Measurements from ENCODE around the gene RAD51B. TPM values are rescaled to one million over a fixed set of nuclear protein-coding genes. Genes with fewer than 3 reads are reported as not detected.

The RAD51B gene
- polyA plus RNA-seq, 1 donor (not counting 4 experiments of a cell fraction or from before 2014, with no cell fraction given) = 13.3 TPM

GRCh38 chr14:67815573-67816225 lies 3.9 kb upstream of the RAD51B start:
- H3K9me3 ChIP-seq (ENCODE audit: control insufficient read depth, low read depth, low read length) = no peaks in the 10 kb centered on the region
- H3K4me2 ChIP-seq (ENCODE audit: control insufficient read depth, extremely low read depth, insufficient read depth, low read depth, low read length) = peak overlapping the region; percentile 89
- peaks cover 17% of the 10 kb centered on the region for H3K4me1 ChIP-seq (ENCODE audit: control insufficient read depth, extremely low read depth, insufficient read depth, low read length)
- peak overlapping the region; percentile 81 for H3K27ac ChIP-seq (ENCODE audit: control insufficient read depth, insufficient read depth, low read length)
- H3K9ac ChIP-seq (ENCODE audit: control insufficient read depth, extremely low read depth, insufficient read depth, low read length) = peak overlapping the region; percentile 88
- no peak for DNase-seq (ENCODE audit: low read depth, low spot score)
- H3K36me3 ChIP-seq (ENCODE audit: control insufficient read depth in 2 of 2, extremely low read depth in 1 of 2, insufficient read depth in 2 of 2, low read length in 2 of 2) = peaks cover 0 to 2% of the 10 kb centered on the region in 2 experiments
- H3K4me3 ChIP-seq (ENCODE audit: control insufficient read depth in 2 of 3, extremely low read depth in 1 of 3, insufficient read depth in 2 of 3, low read depth in 1 of 3, low read length in 3 of 3) = peak overlapping the region; percentile 59 to 92 (median 88)
- peak; percentile 13 for FAIRE-seq
- no peaks in the 10 kb centered on the region for H3K27me3 ChIP-seq (ENCODE audit: control insufficient read depth, extremely low read depth, insufficient read depth, low read length)
- dilution Hi-C loops (cut with MboI; ENCODE audit: extremely low pct_ligation_motif_present, low sequenced_read_pairs) = no loop called here
- no peaks in the 10 kb centered on the region for H3K9me1 ChIP-seq (ENCODE audit: control insufficient read depth, extremely low read depth, insufficient read depth, low read length)
- no peaks in the 10 kb centered on the region for H4K20me1 ChIP-seq (ENCODE audit: control insufficient read depth, extremely low read depth, insufficient read depth, low read length)
- H3K79me2 ChIP-seq (ENCODE audit: control insufficient read depth, insufficient read depth, low read length) = peaks cover 12% of the 10 kb centered on the region
- TF ChIP-seq CTCF (optimal IDR thresholded peaks at IDR 0.05 in 1 of 3, IDR thresholded peaks at IDR 0.05 in 1 of 3, conservative IDR thresholded peaks at IDR 0.05 in 1 of 3; ENCODE audit: extremely low read depth in 1 of 3, insufficient read depth in 2 of 3, low read length in 3 of 3) (no peak), EZH2 (IDR thresholded peaks at IDR 0.05; ENCODE audit: low read length) (no peak)
- H2AFZ ChIP-seq (ENCODE audit: control insufficient read depth, low read length) = peak overlapping the region; percentile 95

DNA sequence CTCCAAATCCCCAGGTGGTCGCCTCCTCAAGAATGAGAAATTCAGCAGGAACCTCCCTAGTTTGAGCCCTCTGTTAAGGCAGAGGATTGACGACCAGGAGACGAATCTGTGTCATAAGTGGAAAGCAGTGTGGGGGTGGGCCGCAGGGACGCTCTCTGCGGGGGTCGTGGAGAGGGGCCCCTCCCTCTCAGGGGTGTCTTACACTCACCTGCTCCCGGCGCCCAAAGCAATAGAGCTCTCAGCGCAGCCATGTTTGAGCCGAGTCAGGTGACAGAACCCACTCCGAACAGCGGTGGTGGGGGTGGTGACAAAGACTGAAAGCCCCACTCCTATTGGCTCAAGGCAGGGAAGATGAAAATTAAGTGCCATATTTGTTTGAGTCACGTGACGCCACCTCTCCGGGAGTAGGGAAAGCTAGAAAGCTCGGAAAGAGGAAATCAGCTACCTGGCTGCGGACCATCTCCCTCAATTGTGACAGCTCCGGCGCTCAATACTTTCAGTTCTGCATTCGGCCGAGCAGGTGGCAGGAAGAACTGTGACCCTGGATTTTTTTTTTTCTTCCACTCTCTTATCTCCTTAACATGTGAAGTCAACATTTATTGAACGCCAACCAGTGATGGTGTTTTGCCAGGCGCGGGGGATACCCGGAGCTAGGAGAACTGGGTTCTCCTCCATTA lies 3.1 kb upstream of the RAD51B start, which contains the start of gene ZFYVE26:
ZFYVE26 (minus strand) TSS at position 265 of the 677 bp plus-strand sequence. CDS start 627 bp downstream, outside the sequence.
- H3K9me3 ChIP-seq (ENCODE audit: control insufficient read depth, low read depth, low read length) = no peaks in the 10 kb centered on the region

More for the DNA sequence above, 3.1 kb upstream of the RAD51B start, which contains the start of gene ZFYVE26:
- peak within 1 kb of the TSS; percentile 59 to 92 (median 88) for H3K4me3 ChIP-seq (ENCODE audit: control insufficient read depth in 2 of 3, extremely low read depth in 1 of 3, insufficient read depth in 2 of 3, low read depth in 1 of 3, low read length in 3 of 3)
- peaks cover 12% of the 10 kb centered on the region for H3K79me2 ChIP-seq (ENCODE audit: control insufficient read depth, insufficient read depth, low read length)
- no peaks in the 10 kb centered on the region for H3K27me3 ChIP-seq (ENCODE audit: control insufficient read depth, extremely low read depth, insufficient read depth, low read length)
- H4K20me1 ChIP-seq (ENCODE audit: control insufficient read depth, extremely low read depth, insufficient read depth, low read length) = no peaks in the 10 kb centered on the region
- H2AFZ ChIP-seq (ENCODE audit: control insufficient read depth, low read length) = peak within 1 kb of the TSS; percentile 95
- no peaks in the 10 kb centered on the region for H3K36me3 ChIP-seq (ENCODE audit: control insufficient read depth in 2 of 2, extremely low read depth in 1 of 2, insufficient read depth in 2 of 2, low read length in 2 of 2)
- H3K9ac ChIP-seq (ENCODE audit: control insufficient read depth, extremely low read depth, insufficient read depth, low read length) = peak within 1 kb of the TSS; percentile 88
- FAIRE-seq (peak; percentile 78), DNase-seq (ENCODE audit: low read depth, low spot score) (peak; percentile 62)
- peak within 1 kb of the TSS; percentile 81 for H3K27ac ChIP-seq (ENCODE audit: control insufficient read depth, insufficient read depth, low read length)
- no peaks in the 10 kb centered on the region for H3K9me1 ChIP-seq (ENCODE audit: control insufficient read depth, extremely low read depth, insufficient read depth, low read length)
- peaks cover 21% of the 10 kb centered on the region for H3K4me1 ChIP-seq (ENCODE audit: control insufficient read depth, extremely low read depth, insufficient read depth, low read length)
- peak within 1 kb of the TSS; percentile 89 for H3K4me2 ChIP-seq (ENCODE audit: control insufficient read depth, extremely low read depth, insufficient read depth, low read depth, low read length)
- TF ChIP-seq CTCF (optimal IDR thresholded peaks at IDR 0.05 in 1 of 3, IDR thresholded peaks at IDR 0.05 in 1 of 3, conservative IDR thresholded peaks at IDR 0.05 in 1 of 3; ENCODE audit: extremely low read depth in 1 of 3, insufficient read depth in 2 of 3, low read length in 3 of 3) (no peak), EZH2 (IDR thresholded peaks at IDR 0.05; ENCODE audit: low read length) (no peak)
- dilution Hi-C loops (cut with MboI; ENCODE audit: extremely low pct_ligation_motif_present, low sequenced_read_pairs) = no loop called here

Measured in keratinocyte (primary cell).